ENCODE data around the gene GRIK1. TPM values are rescaled to one million over a fixed set of nuclear protein-coding genes. Genes with fewer than 3 reads are reported as not detected.

GRIK1 gene
- total RNA-seq, 2 donors from 2014 or later, result 0.11 TPM; not detected in 1

DNA sequence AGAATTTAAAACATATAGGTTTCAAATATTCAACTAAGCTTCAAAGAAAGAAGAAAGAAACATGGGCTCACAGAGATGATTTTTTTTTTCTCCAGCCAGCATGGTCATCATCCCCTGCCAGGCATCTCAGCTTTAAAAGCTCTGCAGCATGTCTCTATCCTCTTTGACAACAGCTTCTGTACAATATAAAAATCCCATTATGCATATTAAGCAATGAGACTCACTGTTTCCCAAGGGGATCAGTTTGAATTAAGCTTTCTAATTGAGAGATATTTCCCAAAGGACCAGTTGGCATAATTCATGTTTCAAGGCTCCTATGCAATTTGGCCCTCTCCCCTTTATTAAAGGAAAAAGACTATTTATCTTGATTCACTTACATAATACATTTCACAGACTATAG, 220.3 kb downstream of the GRIK1 start:
- no peak for DNase-seq

DNA sequence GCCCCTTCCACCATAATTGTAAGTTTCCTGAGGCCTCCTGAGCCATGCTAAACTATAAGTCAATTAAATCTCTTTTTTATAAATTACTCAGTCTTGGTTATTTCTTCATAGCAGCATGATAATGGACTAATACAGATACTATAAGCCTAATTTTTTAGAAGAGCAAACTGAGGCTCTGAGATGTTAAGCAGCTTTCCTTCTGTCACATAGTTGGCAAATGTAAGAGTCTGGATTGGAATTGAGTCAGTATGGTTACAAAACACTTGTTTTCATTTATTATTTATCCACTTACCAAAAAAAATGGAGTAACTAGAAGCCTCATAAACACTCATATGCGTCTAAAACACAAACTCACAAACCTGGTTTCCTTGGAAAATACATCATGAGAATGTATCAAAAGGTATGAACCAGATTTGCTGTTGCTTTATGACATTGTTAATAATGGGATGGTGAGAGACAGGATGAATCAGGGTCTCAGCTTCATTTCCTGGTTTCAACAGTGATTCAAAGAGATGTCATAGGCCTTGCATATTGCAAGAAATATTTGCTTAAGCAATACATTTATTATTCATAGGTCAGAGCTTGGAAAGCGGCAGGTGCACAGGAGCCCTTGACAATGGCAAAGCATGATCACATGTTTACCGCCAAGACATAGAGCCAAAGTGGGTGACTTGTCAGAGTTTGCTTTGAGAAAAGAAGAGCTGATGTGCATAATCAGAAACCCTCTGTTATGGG, 221.5 kb downstream of the GRIK1 start:
- intact Hi-C loops (cut with DNase I), result no loop called here
- Histone ChIP-seq H3K4me1 (no peaks in the 10 kb centered on the region), H3K27me3 (no peaks in the 10 kb centered on the region), H3K9me3 (no peaks in the 10 kb centered on the region), H3K4me3 (no peak overlapping the region), H3K36me3 (no peaks in the 10 kb centered on the region), H3K9ac (ENCODE audit: low read depth in 2 of 2, low read length in 2 of 2) (no peak overlapping the region), H3K27ac (no peak overlapping the region)
- no peak for DNase-seq
- TF ChIP-seq, protein P1, sequence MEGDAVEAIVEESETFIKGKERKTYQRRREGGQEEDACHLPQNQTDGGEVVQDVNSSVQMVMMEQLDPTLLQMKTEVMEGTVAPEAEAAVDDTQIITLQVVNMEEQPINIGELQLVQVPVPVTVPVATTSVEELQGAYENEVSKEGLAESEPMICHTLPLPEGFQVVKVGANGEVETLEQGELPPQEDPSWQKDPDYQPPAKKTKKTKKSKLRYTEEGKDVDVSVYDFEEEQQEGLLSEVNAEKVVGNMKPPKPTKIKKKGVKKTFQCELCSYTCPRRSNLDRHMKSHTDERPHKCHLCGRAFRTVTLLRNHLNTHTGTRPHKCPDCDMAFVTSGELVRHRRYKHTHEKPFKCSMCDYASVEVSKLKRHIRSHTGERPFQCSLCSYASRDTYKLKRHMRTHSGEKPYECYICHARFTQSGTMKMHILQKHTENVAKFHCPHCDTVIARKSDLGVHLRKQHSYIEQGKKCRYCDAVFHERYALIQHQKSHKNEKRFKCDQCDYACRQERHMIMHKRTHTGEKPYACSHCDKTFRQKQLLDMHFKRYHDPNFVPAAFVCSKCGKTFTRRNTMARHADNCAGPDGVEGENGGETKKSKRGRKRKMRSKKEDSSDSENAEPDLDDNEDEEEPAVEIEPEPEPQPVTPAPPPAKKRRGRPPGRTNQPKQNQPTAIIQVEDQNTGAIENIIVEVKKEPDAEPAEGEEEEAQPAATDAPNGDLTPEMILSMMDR (IDR thresholded peaks at IDR 0.05), result no peak

More for the DNA sequence above, 220.3 kb downstream of the GRIK1 start:
- Histone ChIP-seq H3K27ac (no peak overlapping the region), H3K27me3 (no peaks in the 10 kb centered on the region), H3K9ac (ENCODE audit: low read depth in 2 of 2, low read length in 2 of 2) (no peak overlapping the region), H3K36me3 (no peaks in the 10 kb centered on the region), H3K9me3 (no peaks in the 10 kb centered on the region), H3K4me3 (no peak overlapping the region), H3K4me1 (no peaks in the 10 kb centered on the region)
- TF ChIP-seq, protein P1 (IDR thresholded peaks at IDR 0.05), result no peak
- intact Hi-C loops (cut with DNase I), result no loop called here

GRCh38 chr21:29717659-29718058, 222.1 kb downstream of the GRIK1 start:
- no peaks in the 10 kb centered on the region for H3K27me3 ChIP-seq
- H3K9ac ChIP-seq (ENCODE audit: low read depth in 2 of 2, low read length in 2 of 2), result no peak overlapping the region
- H3K9me3 ChIP-seq, result no peaks in the 10 kb centered on the region
- H3K36me3 ChIP-seq, result no peaks in the 10 kb centered on the region
- no peaks in the 10 kb centered on the region for H3K4me1 ChIP-seq
- TF ChIP-seq, protein P1 (IDR thresholded peaks at IDR 0.05), result no peak
- no peak overlapping the region for H3K4me3 ChIP-seq
- H3K27ac ChIP-seq, result no peak overlapping the region
- DNase-seq, result no peak
- intact Hi-C loops (cut with DNase I), result no loop called here

GRCh38 chr21:29716753-29717152, 223.0 kb downstream of the GRIK1 start:
- Histone ChIP-seq H3K27ac (no peak overlapping the region), H3K4me1 (no peaks in the 10 kb centered on the region), H3K4me3 (no peak overlapping the region), H3K27me3 (no peaks in the 10 kb centered on the region), H3K9ac (ENCODE audit: low read depth in 2 of 2, low read length in 2 of 2) (no peak overlapping the region), H3K36me3 (no peaks in the 10 kb centered on the region), H3K9me3 (no peaks in the 10 kb centered on the region)
- intact Hi-C loops (cut with DNase I), result no loop called here
- DNase-seq, result no peak
- TF ChIP-seq, protein P1 (IDR thresholded peaks at IDR 0.05), result no peak

GRCh38 chr21:29715089-29715488, 224.7 kb downstream of the GRIK1 start:
- Histone ChIP-seq H3K9me3 (no peaks in the 10 kb centered on the region), H3K9ac (ENCODE audit: low read depth in 2 of 2, low read length in 2 of 2) (no peak overlapping the region), H3K27me3 (no peaks in the 10 kb centered on the region), H3K4me1 (no peaks in the 10 kb centered on the region), H3K27ac (no peak overlapping the region), H3K4me3 (no peak overlapping the region), H3K36me3 (no peaks in the 10 kb centered on the region)
- intact Hi-C loops (cut with DNase I), result no loop called here
- no peak for DNase-seq
- TF ChIP-seq, protein P1 (IDR thresholded peaks at IDR 0.05), result no peak

Measured in colonic mucosa (tissue), 4 donors.